HUES6 (cell line): ENCODE results near the gene GALNT13.
A peak's percentile ranks its signal among the peaks of the same experiment; 100 is the strongest.

Experiments used
- H3K27ac ChIP-seq: 2 replicates; pipeline ENCODE4 v1.7.0; 2013; ENCODE audit warnings: low read depth, mild to moderate bottlenecking, low read length, inconsistent platforms
- H3K27me3 ChIP-seq: 2 replicates; pipeline ENCODE4 v1.6.1; 2013; ENCODE audit warnings: low read length; ENCODE audit not compliant: control insufficient read depth, insufficient read depth
- H3K36me3 ChIP-seq: 2 replicates; pipeline ENCODE4 v1.6.1; 2013; ENCODE audit warnings: low read length; ENCODE audit not compliant: control insufficient read depth, insufficient read depth
- H3K4me1 ChIP-seq: 2 replicates; pipeline ENCODE4 v1.6.1; 2013; ENCODE audit warnings: low read length; ENCODE audit not compliant: control insufficient read depth, insufficient read depth
- H3K4me3 ChIP-seq: 2 replicates; pipeline ENCODE4 v1.5.1; 2013; ENCODE audit warnings: low read depth, low read length
- H3K9ac ChIP-seq: one replicate; pipeline ENCODE4 v1.6.1; 2013; ENCODE audit warnings: mild to moderate bottlenecking, low read length
- H3K9me3 ChIP-seq: 2 replicates; pipeline ENCODE4 v1.6.1; 2013; ENCODE audit warnings: low read depth, low read length; ENCODE audit not compliant: control insufficient read depth, insufficient read depth

Gene GALNT13

GRCh38 chr2:153946036-153946435 lies 74.3 kb downstream of the GALNT13 start:
- no peaks in the 10 kb centered on the region for H3K27me3 ChIP-seq
- H3K36me3 ChIP-seq = no peaks in the 10 kb centered on the region
- H3K4me3 ChIP-seq = no peak overlapping the region
- no peak overlapping the region for H3K27ac ChIP-seq
- no peaks in the 10 kb centered on the region for H3K4me1 ChIP-seq
- no peaks in the 10 kb centered on the region for H3K9me3 ChIP-seq
- no peak overlapping the region for H3K9ac ChIP-seq

DNA sequence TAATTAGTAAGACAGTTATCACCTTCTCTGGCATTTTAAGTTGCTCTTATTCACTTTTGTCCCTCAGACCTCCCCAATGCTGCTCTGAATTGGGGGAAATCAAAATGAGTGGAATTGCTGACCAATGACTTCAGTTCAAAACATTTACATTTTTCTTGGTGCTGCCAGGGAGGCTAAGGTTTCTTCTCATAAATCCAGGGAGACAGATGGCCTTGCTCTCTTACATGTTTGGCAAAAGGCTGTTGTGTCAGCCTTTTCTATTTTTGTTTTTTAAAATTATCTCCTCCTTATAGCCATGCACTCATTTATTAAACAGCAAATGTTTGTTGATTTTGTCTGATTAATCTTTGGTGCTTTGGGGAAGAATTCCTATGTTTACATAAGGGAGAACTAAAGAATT lies 82.0 kb downstream of the GALNT13 start:
- Histone ChIP-seq H3K9me3 (no peaks in the 10 kb centered on the region), H3K36me3 (no peaks in the 10 kb centered on the region), H3K4me3 (no peak overlapping the region), H3K9ac (no peak overlapping the region), H3K4me1 (no peaks in the 10 kb centered on the region), H3K27ac (peak overlapping the region; percentile 26; the same call in 1 of the 2 replicates), H3K27me3 (no peaks in the 10 kb centered on the region)

GRCh38 chr2:153963256-153963655 lies 91.5 kb downstream of the GALNT13 start:
- H3K4me3 ChIP-seq = no peak overlapping the region
- H3K27me3 ChIP-seq = no peaks in the 10 kb centered on the region
- H3K36me3 ChIP-seq = no peaks in the 10 kb centered on the region
- H3K9me3 ChIP-seq = peaks cover 10% of the 10 kb centered on the region
- H3K9ac ChIP-seq = no peak overlapping the region
- no peak overlapping the region for H3K27ac ChIP-seq
- H3K4me1 ChIP-seq = peaks cover 5% of the 10 kb centered on the region; the same call in 1 of the 2 replicates

DNA sequence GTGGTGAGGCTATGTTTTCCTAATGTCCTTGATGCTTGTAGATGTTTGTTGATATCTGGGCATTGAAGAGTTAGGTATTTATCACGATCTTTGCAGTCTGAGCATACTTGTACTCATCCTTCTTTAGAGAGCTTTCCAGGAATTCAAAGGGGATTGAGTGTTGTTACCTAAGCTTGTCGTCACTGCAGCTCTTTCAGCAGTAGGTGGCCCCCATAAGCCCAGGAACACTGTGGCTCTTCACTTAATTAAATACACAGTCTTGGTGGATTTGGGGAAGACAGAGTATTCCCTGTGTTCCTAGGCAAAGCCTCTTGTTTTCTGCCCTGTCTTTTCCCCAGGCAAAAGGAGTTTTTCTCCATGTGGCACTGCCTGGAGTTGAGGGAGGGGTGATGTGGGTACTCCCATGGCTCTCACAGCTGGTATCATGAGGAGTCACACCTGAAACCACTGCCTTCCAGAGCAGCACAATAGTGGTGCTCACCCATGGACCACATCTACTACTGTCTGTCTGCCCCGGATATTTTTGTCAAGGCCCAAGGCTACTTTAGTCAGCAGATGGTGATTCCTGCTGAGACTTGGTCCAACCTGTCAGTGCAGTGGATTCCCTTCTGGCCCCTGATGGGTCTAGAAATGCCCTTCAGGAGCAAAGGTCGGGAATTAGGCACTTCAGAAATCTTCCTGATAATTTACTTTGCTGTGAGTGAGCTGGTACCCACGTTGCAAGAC lies 95.7 kb downstream of the GALNT13 start:
- no peak overlapping the region for H3K9ac ChIP-seq

DNA sequence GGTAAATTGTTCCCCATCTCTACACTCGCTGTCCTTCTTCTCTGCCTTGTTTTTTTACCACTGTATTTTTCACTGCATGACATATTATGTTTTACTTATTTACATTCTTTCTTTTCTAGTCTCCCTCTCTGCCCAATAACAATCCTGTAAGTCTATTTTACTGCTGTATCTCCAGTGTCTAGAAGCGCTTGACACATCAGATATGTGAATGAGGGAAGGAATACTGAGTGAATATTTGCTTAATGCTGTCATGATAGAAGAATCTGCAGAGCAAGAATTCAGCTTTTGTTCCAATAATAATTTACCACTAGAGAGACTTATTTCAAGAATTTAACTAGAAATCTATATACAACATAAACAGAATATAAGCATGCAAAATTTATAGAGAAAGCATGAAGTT lies 99.5 kb downstream of the GALNT13 start:
- no peak overlapping the region for H3K9ac ChIP-seq
- H3K36me3 ChIP-seq = no peaks in the 10 kb centered on the region
- H3K4me3 ChIP-seq = no peak overlapping the region
- H3K27me3 ChIP-seq = no peaks in the 10 kb centered on the region
- H3K9me3 ChIP-seq = no peaks in the 10 kb centered on the region
- H3K27ac ChIP-seq = no peak overlapping the region
- H3K4me1 ChIP-seq = peaks cover 5% of the 10 kb centered on the region; the same call in 1 of the 2 replicates

More for the DNA sequence above, 95.7 kb downstream of the GALNT13 start:
- Histone ChIP-seq H3K4me3 (no peak overlapping the region), H3K36me3 (no peaks in the 10 kb centered on the region), H3K9me3 (no peaks in the 10 kb centered on the region), H3K27me3 (no peaks in the 10 kb centered on the region), H3K4me1 (peaks cover 5% of the 10 kb centered on the region; the same call in 1 of the 2 replicates), H3K27ac (no peak overlapping the region)

- Histone ChIP-seq H3K4me3 (no peak overlapping the region), H3K36me3 (no peaks in the 10 kb centered on the region), H3K9me3 (no peaks in the 10 kb centered on the region), H3K27ac (no peak overlapping the region), H3K9ac (no peak overlapping the region), H3K4me1 (peaks cover 5% of the 10 kb centered on the region; the same call in 1 of the 2 replicates), H3K27me3 (no peaks in the 10 kb centered on the region)
These were observed 100.1 kb downstream of the GALNT13 start for GRCh38 chr2:153971855-153972254.

GRCh38 chr2:153972412-153972811 lies 100.7 kb downstream of the GALNT13 start:
- H3K4me3 ChIP-seq = no peak overlapping the region

GRCh38 chr2:153986488-153987229 lies 114.9 kb downstream of the GALNT13 start:
- Histone ChIP-seq H3K9ac (no peak overlapping the region), H3K27ac (peak overlapping the region; percentile 45; the same call in 1 of the 2 replicates), H3K27me3 (no peaks in the 10 kb centered on the region), H3K36me3 (no peaks in the 10 kb centered on the region), H3K4me1 (peaks cover 16% of the 10 kb centered on the region), H3K9me3 (no peaks in the 10 kb centered on the region), H3K4me3 (no peak overlapping the region)

More at GRCh38 chr2:153972412-153972811, 100.7 kb downstream of the GALNT13 start:
- 0 out of 2 replicates have a peak, but pooled peaks cover under 1% of the 10 kb centered on the region for H3K4me1 ChIP-seq
- no peak overlapping the region for H3K9ac ChIP-seq
- no peaks in the 10 kb centered on the region for H3K36me3 ChIP-seq
- H3K27me3 ChIP-seq = no peaks in the 10 kb centered on the region
- H3K27ac ChIP-seq = no peak overlapping the region
- no peaks in the 10 kb centered on the region for H3K9me3 ChIP-seq

DNA sequence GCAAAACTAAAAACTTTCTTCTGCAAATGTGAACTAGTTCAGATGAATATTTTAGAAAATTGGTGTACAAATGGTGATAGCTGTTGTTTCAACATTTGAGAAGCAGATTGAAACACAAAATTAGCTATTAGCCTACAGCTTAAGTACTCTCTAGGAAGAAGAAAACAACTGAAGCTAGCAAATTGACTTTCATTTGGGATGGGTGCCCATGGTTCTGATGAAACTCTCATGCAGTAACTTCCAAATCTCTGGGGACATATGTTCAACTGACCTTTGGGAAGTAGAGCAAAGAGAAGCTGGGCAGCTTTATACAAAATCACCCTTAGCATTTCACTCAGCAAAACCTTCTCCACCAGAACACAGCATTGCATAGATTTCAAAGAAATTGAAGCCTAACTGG lies 119.0 kb downstream of the GALNT13 start:
- H3K27ac ChIP-seq = no peak overlapping the region
- no peak overlapping the region for H3K4me3 ChIP-seq
- no peaks in the 10 kb centered on the region for H3K36me3 ChIP-seq
- peaks cover 14% of the 10 kb centered on the region for H3K4me1 ChIP-seq
- H3K27me3 ChIP-seq = no peaks in the 10 kb centered on the region
- no peak overlapping the region for H3K9ac ChIP-seq
- no peaks in the 10 kb centered on the region for H3K9me3 ChIP-seq

GRCh38 chr2:154013514-154013913 lies 141.8 kb downstream of the GALNT13 start:
- Histone ChIP-seq H3K4me1 (no peaks in the 10 kb centered on the region), H3K27me3 (no peaks in the 10 kb centered on the region), H3K9me3 (0 out of 2 replicates have a peak, but pooled peaks cover 2% of the 10 kb centered on the region), H3K4me3 (no peak overlapping the region), H3K27ac (no peak overlapping the region), H3K36me3 (no peaks in the 10 kb centered on the region), H3K9ac (no peak overlapping the region)

DNA sequence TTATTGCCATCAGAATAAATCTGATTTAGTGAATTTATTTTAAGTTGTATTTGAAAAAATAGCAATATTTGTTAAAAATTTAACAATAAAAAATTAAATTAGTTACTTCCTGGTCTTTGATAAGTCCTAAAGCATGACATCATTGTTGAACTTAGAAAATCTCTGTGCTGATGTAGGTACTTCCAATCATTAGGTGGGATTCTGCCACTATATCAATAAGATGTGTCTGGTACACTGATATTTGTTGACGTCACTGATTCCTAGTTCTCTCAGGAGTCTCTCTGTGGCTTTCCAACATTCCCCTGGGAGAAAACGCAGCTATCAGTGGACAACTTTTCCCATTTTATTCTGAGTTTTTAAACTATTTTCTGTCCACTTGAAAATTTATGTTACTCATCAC lies 143.5 kb downstream of the GALNT13 start:
- no peak overlapping the region for H3K4me3 ChIP-seq
- no peaks in the 10 kb centered on the region for H3K36me3 ChIP-seq
- H3K27me3 ChIP-seq = no peaks in the 10 kb centered on the region
- H3K27ac ChIP-seq = no peak overlapping the region
- no peaks in the 10 kb centered on the region for H3K9me3 ChIP-seq
- no peak overlapping the region for H3K9ac ChIP-seq
- H3K4me1 ChIP-seq = no peaks in the 10 kb centered on the region
